Hepatocyte (in vitro differentiated cells): ENCODE results near the gene CACNA1C. TPM values are rescaled to one million over a fixed set of nuclear protein-coding genes. Genes with fewer than 3 reads are reported as not detected.

Experiments used
- DNase-seq: peaks from one replicate; pipeline ENCODE4 v3.0.0-alpha.2; 2016; ENCODE audit warnings: low spot score
- H2AFZ ChIP-seq: fragments of 200-600 bp; sonication (generic); 2 replicates; pipeline ENCODE4 v1.6.0; 2016; ENCODE audit warnings: antibody characterized with exemption, mild to moderate bottlenecking
- H3K27ac ChIP-seq: fragments of 200-600 bp; sonication (generic); 2 replicates; pipeline ENCODE4 v1.5.1; 2016; ENCODE audit warnings: mild to moderate bottlenecking
- H3K27me3 ChIP-seq: fragments of 200-600 bp; sonication (generic); 2 replicates; pipeline ENCODE4 v1.6.1; 2016
- H3K36me3 ChIP-seq: fragments of 200-600 bp; sonication (generic); replicated peaks from 2 replicates; pipeline ENCODE4 v1.5.1; 2016; ENCODE audit warnings: low read depth; ENCODE audit not compliant: insufficient read depth
- H3K4me1 ChIP-seq: fragments of 200-600 bp; sonication (generic); 2 replicates; pipeline ENCODE4 v1.5.1; 2016; ENCODE audit warnings: mild to moderate bottlenecking, moderate library complexity; ENCODE audit not compliant: insufficient read depth
- H3K4me2 ChIP-seq: fragments of 200-600 bp; sonication (generic); 2 replicates; pipeline ENCODE4 v1.6.0; 2016
- H3K4me3 ChIP-seq: fragments of 200-600 bp; sonication (generic); 2 replicates; pipeline ENCODE4 v1.5.1; 2016; ENCODE audit warnings: mild to moderate bottlenecking
- H3K79me2 ChIP-seq: fragments of 200-600 bp; sonication (generic); 2 replicates; pipeline ENCODE4 v1.6.0; 2017; ENCODE audit warnings: mild to moderate bottlenecking
- H3K9me2 ChIP-seq: fragments of 200-600 bp; sonication (generic); replicated peaks from 2 replicates; pipeline ENCODE4 v1.6.0; 2017; ENCODE audit warnings: mild to moderate bottlenecking; ENCODE audit not compliant: insufficient read depth
- H3K9me3 ChIP-seq: fragments of 200-600 bp; sonication (generic); 2 replicates; pipeline ENCODE4 v1.5.1; 2016; ENCODE audit warnings: low read depth, mild to moderate bottlenecking
- H4K20me1 ChIP-seq: fragments of 200-600 bp; sonication (generic); 2 replicates; pipeline ENCODE4 v1.6.0; 2016; ENCODE audit warnings: mild to moderate bottlenecking; ENCODE audit not compliant: insufficient read depth, poor library complexity, severe bottlenecking
- EZH2 ChIP-seq: fragments of 200-600 bp; sonication (generic); IDR thresholded peaks from 2 replicates; pipeline ENCODE4 v1.6.1; 2016; ENCODE audit warnings: antibody characterized with exemption, mild to moderate bottlenecking, borderline replicate concordance
- EZH2phosphoT487 ChIP-seq: fragments of 200-600 bp; sonication (generic); IDR thresholded peaks from one replicate; pipeline ENCODE4 v1.6.1; 2018; ENCODE audit warnings: antibody characterized with exemption, mild to moderate bottlenecking, low read depth, moderate library complexity; ENCODE audit not compliant: unreplicated experiment, severe bottlenecking
- WGBS: methylation state at CpG from one replicate; pipeline ENCODE4 v1.1.6; 2016; ENCODE audit warnings: low lambda C conversion rate; ENCODE audit errors: missing lambda C conversion rate; 5-methylcytosine and 5-hydroxymethylcytosine counted together
- polyA plus RNA-seq: library from polyadenylated mRNA; unstranded; fragments of >200 nt; fragmentation: Nextera tagmentation; extraction: Ambion mirVana; gene quantifications from 2 replicates; pipeline ENCODE4 v1.2.1, GENCODE V29; 2016
- total RNA-seq: library from RNA; depleted of rRNA; stranded (reverse); fragments of >200 nt; gene quantifications from 2 replicates; pipeline ENCODE4 v1.2.3, GENCODE V29; 2014
- TF ChIP-seq, protein P1 (sequence below): fragments of 200-600 bp; sonication (generic); IDR thresholded peaks from 2 replicates; pipeline ENCODE4 v1.5.1; 2016; ENCODE audit warnings: antibody characterized with exemption, mild to moderate bottlenecking; ENCODE audit not compliant: poor library complexity

Gene CACNA1C
- total and polyA plus RNA-seq, 2 experiments from 2014 or later: 3.2 to 4.0 TPM

- Histone ChIP-seq H3K4me2 (no peak overlapping the region), H3K4me3 (no peak overlapping the region), H4K20me1 (no peaks in the 10 kb centered on the region), H3K9me3 (no peaks in the 10 kb centered on the region), H3K79me2 (no peaks in the 10 kb centered on the region), H3K9me2 (no peaks in the 10 kb centered on the region), H3K27me3 (no peaks in the 10 kb centered on the region), H3K36me3 (no peaks in the 10 kb centered on the region), H3K4me1 (no peaks in the 10 kb centered on the region), H2AFZ (no peak overlapping the region), H3K27ac (no peak overlapping the region)
- TF ChIP-seq EZH2phosphoT487 (no peak), EZH2 (no peak)
- TF ChIP-seq, protein P1, sequence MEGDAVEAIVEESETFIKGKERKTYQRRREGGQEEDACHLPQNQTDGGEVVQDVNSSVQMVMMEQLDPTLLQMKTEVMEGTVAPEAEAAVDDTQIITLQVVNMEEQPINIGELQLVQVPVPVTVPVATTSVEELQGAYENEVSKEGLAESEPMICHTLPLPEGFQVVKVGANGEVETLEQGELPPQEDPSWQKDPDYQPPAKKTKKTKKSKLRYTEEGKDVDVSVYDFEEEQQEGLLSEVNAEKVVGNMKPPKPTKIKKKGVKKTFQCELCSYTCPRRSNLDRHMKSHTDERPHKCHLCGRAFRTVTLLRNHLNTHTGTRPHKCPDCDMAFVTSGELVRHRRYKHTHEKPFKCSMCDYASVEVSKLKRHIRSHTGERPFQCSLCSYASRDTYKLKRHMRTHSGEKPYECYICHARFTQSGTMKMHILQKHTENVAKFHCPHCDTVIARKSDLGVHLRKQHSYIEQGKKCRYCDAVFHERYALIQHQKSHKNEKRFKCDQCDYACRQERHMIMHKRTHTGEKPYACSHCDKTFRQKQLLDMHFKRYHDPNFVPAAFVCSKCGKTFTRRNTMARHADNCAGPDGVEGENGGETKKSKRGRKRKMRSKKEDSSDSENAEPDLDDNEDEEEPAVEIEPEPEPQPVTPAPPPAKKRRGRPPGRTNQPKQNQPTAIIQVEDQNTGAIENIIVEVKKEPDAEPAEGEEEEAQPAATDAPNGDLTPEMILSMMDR: no peak
- no peak for DNase-seq
- 85% methylated on average over 13 of the region's 13 CpGs for WGBS
Measured at GRCh38 chr12:2551412-2551900, 498.7 kb downstream of the CACNA1C start.

DNA sequence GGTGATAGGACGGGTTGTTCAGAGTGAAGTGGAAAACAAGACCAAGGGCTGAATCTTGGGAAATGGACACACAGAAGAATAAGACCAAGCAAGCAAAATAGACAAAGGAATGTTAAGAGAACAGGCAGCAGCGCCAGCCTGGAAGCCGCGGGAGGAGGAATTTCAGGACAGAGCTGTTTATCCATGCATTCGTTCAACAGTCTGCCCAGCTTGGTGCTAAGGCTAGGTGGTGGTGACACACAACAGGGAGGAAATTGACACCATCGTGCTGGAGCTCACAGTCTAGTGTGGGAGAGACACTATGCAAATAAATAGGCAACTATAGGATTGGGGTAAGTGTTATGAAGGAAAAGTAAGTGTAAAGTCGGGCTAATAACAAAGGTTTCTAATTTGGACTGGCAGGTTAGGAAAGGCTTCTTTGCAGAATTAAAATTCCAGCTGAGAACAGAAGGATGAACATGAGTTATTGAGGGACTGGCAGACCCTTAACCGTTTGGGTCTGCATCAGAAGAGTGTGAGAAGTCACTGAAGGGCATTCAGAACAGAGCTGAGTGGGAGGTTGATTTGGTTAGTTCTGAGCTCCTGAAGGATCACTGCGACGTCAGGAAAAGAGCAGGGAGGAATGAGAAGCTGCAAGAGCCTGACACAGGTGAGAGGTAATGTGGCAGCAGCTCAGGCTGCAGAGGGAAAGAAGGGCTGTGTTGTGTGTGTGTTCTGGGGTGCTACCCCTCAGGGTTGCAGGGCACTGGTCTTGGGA, 499.4 kb downstream of the CACNA1C start:
- Histone ChIP-seq H3K4me2 (no peak overlapping the region), H3K9me3 (no peaks in the 10 kb centered on the region), H3K27ac (no peak overlapping the region), H2AFZ (no peak overlapping the region), H3K4me1 (no peaks in the 10 kb centered on the region), H3K36me3 (no peaks in the 10 kb centered on the region), H3K9me2 (no peaks in the 10 kb centered on the region), H3K27me3 (no peaks in the 10 kb centered on the region), H3K79me2 (no peaks in the 10 kb centered on the region), H4K20me1 (no peaks in the 10 kb centered on the region), H3K4me3 (no peak overlapping the region)
- TF ChIP-seq, protein P1: no peak
- TF ChIP-seq EZH2 (no peak), EZH2phosphoT487 (no peak)
- whole genome bisulfite sequencing: 71% methylated on average over 10 of the region's 10 CpGs
- DNase-seq: no peak

DNA sequence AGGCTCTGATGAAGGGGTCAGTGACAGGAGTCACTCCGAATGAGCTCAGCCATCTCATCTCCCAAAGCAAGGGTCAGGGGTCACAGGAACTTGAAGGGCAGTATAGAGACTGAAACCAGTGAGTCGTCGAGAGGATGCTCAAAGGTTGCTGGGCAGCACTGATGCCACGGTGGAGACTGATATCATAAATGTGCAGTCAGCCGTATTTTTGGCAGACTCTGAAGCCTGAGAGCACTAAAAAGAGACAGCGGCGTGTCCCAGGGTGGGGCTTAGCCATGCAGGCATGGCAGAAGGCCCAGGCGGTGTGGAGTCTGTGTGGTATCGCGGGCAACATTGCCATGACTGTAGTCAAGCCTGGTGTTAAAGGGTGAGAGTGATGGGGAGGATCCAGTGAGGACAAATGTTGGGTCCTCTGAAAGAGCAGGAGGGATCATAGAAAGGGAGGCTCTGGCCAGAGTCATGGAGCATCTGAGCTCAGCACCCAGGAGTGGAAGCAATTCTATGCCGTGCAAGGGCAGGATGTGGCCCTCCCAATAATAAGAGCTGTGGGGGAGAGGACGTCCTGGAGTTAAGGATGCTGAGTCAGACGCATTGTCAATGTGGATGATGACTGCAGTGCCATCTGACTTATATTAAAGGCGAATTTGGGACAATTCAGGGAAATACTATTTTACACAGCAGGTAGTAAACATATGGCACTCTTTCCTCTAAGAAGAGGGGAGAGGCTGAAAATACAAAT, 500.8 kb downstream of the CACNA1C start:
- no peak overlapping the region for H3K4me2 ChIP-seq
- H4K20me1 ChIP-seq: no peaks in the 10 kb centered on the region

More for the DNA sequence above, 500.8 kb downstream of the CACNA1C start:
- Histone ChIP-seq H3K9me3 (no peaks in the 10 kb centered on the region), H3K79me2 (no peaks in the 10 kb centered on the region), H3K9me2 (no peaks in the 10 kb centered on the region), H3K4me3 (no peak overlapping the region), H3K4me1 (no peaks in the 10 kb centered on the region), H3K27me3 (no peaks in the 10 kb centered on the region), H2AFZ (no peak overlapping the region), H3K27ac (no peak overlapping the region), H3K36me3 (no peaks in the 10 kb centered on the region)
- 92% methylated on average over 14 of the region's 14 CpGs for WGBS
- DNase-seq: no peak
- TF ChIP-seq, protein P1: no peak
- TF ChIP-seq EZH2phosphoT487 (no peak), EZH2 (no peak)
